Limb (tissue), 2 donors: ENCODE data around the gene TUBGCP5.

Experiments used
- DNase-seq, 2 donors: peaks; one replicate each; pipeline ENCODE4 v3.0.0-alpha.2; 2016; ENCODE audit errors: extremely low spot score in 2 of 2

The TUBGCP5 gene

DNA sequence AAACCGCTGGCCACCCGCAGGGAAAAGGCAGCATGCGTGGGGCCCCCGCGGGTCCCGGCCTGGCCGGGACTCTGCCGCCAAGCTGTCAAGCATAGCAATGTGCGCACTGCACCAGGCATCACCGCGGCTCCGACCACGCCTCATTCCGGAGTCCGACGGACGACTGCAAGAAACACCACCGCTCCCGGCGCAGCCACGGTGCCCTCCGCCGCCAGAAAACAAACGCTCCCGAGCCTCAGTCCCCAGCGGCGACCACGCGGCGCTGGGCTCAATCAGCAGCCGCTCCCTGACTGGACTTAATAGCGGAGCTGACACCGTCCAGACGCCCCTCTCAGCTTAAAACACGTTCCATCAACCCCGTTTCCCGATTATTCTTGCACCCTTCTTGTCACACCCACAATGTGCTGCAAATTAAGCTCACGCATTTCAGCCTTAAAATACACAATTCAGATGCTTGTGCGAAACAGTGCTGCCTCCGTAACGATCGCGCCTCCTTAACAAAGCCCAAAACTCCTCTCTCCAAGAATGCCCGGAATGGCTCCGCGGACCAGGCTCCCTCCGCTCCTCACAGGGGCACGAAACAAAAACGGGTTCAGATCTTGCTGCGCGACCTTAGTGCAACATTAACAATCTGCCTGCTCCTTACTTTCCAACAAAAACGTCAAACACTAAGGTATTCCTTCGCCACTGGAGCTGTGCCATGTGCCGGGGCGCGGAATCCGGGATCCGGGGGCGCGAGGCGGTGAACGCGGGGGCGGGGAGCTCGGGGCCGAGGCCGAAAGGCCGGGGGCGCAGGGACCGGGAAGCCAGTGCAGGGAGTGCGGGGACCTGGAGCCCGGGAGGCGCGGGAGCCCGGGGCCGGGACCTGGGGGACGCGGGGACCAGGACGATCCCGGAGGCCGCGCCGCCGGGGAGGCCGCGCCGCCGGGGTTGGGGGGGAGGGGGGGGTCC lies 59.9 kb downstream of the TUBGCP5 start:
- DNase-seq, result peak; percentile 6 to 71

GRCh38 chr15:22978691-22979237 lies 60.6 kb downstream of the TUBGCP5 start:
- no peak for DNase-seq

- DNase-seq, result no peak
These were observed 64.6 kb downstream of the TUBGCP5 start for GRCh38 chr15:22974745-22975144.

DNA sequence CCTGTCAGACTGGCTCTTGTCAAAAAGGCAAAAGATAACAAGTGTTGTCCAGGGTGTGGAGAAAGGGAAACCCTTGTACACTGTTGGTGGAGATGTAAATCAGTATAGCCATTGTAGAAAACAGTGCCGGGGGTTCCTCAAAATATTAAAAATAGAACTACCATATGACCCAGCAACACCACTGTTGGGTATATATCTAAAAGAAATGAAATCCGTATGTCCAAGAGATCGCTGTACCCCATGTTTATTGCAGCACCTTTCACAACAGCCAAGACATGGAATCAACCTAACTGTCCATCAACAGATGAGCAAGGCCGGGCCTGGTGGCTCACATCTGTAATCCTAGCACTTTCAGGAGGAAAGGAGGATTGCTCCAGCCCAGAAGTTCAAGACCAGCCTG lies 65.4 kb downstream of the TUBGCP5 start:
- DNase-seq, result no peak

DNA sequence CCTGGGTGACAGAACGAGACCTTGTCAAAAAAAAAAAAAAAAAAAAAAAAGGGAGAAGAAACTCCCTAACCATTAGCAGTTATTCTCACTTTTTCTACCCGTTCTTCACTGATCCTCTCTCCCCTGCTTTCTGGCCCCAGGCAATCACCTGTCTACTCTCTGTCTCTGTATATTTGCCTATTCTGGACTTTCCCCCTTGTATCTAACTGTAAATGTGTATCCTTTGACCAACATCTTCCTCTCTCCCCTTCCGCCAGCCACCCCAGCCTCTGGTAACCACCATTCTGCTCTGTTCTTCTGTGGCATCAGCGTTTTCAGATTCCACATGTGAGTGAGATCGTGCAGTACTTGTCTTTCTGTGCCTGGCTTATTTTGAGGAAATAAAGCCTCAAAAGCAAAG lies 66.1 kb downstream of the TUBGCP5 start:
- no peak for DNase-seq

DNA sequence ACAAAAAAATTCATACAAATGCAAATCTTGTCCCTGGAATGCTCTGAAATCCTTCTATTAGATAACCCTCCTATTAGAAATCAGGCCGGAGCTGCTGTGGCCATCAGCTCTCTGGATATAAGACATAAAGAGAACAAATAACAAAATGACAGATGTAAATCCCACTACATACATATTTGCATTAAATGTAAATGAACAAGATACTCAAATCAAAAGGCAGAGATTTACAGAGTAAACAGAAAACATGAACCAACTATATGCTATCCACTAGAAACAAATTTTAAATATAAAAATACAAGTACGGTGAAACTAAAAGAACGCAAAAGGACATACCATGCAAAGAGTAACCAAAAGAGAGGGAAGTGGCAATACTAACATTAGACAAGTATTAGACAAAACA lies 69.9 kb downstream of the TUBGCP5 start:
- no peak for DNase-seq

DNA sequence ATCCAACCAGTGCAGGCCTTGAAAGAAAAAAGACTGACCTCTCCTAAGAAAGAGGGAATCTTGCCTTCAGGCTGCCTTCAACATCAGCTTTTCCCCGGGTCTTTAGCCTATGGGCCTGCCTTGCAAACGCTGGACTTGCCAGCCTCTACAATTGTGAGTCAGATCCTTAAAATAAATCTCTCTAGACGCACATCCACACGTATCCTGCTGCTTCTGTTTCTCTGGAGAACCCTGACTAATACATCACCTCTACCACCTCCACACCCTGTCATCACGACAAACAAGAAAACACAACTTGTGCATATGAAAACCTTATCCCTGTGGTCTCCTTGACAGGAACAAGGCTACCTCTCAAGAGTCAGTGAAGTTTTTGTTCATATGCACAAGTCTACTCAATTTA lies 71.0 kb downstream of the TUBGCP5 start:
- DNase-seq, result no peak

DNA sequence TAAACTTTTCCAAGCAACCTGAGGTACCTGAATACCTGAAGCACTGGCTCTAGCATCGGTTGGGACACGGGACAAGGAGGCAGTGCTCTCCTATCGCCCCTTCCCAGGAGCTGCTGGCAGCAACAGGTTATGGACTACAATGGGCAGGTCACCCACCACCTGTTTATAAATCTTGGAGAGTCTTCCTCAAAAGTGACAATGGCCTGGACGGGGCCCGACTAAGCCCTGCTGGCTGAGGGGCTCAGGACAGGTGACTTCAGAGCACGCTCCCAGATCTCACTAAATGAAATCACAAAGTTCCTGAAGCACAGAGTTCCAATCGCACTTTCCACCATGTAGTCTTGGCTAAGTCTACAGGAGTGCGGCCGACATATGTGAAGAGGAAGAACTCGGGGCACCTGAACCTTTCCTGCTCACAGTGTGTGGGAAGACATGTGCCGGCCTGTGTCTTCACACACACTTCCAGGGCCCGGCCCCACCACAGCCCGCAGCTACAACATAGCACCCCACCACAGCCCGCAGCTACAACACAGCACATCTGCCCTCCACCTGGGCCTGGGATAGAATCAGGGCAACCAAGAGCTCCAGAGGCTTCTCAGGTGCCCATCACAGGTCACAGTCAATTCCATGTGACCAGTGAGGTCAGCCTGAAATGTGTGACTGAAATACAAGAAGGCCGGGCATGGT lies 72.1 kb downstream of the TUBGCP5 start:
- no peak for DNase-seq

DNA sequence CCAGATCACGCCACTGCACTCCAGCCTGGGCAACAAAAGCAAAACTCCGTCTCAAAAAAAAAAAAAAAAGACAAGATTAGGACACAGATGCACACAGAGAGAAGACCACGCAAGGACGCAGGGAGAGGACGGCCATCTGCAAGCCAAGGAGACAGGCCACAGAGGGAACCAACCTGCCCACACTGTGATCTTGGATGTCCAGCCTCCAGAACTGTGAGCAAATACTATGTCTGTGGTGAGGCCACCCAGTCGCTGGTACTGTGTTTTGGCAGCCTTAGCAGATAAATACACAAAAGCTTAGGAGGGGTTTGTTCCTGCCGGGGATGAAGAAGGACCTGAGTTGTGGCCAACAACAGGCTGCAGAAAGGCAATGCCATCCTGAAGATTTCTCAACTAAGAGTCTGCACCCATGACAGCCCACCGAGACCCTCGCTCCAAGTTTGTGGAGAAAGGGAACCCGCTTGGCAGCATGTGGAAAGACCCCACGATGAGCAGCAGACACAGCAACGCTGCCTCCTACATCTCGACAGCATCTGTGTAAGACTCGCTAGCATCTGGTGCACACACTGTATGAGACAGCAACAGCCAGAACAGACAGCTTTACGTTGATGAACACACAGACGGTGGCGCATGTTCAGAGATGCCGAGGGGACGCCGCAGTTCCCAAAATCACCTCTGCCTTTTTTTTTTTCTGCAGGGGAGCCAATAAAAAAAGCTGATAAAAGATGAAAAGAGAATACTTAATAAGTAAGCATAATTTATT lies 72.9 kb downstream of the TUBGCP5 start:
- DNase-seq, result no peak

GRCh38 chr15:22963641-22964040 lies 75.7 kb downstream of the TUBGCP5 start:
- no peak for DNase-seq

GRCh38 chr15:22962611-22963010 lies 76.8 kb downstream of the TUBGCP5 start:
- no peak for DNase-seq

DNA sequence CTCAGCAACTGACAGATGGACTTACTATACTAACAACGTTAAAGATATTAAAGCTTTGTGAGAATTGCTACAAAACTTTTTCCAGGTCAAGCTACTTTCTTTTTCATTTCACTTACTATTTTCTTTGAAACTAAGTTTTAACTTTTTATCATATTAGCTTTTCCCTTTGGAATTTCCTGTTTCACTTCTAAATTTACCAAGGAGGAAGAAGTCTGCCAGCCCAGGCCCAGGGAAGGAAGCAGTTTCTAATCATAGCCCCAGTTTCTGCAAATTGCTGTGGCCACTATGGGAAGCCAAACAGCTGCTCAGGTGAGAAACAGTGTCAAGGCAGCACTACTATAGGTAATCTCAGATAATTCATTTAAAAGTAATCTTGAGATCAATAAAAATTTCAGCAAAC lies 77.6 kb downstream of the TUBGCP5 start:
- no peak for DNase-seq

GRCh38 chr15:22960556-22960955 lies 78.8 kb downstream of the TUBGCP5 start:
- no peak for DNase-seq

DNA sequence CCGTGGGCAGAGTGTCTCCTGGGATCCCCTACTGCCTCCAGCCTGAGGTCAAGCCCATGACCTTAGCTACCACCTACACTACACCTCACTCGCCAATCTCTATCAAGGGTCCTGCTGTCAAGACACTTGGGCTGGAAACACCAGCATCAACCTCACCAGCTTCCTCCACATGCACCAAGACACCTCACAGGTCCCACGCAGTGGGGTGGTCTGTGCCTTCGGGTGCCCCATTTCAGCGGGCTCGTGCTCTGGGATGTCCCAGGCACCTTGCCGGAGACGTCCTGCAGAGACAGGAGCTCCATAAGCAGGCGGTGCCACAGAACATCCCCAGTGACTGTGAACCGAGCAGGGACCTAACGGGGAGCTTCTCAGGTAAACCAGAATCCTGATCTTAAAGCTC lies 79.2 kb downstream of the TUBGCP5 start:
- no peak for DNase-seq

GRCh38 chr15:22959321-22960101 lies 79.9 kb downstream of the TUBGCP5 start:
- no peak for DNase-seq

DNA sequence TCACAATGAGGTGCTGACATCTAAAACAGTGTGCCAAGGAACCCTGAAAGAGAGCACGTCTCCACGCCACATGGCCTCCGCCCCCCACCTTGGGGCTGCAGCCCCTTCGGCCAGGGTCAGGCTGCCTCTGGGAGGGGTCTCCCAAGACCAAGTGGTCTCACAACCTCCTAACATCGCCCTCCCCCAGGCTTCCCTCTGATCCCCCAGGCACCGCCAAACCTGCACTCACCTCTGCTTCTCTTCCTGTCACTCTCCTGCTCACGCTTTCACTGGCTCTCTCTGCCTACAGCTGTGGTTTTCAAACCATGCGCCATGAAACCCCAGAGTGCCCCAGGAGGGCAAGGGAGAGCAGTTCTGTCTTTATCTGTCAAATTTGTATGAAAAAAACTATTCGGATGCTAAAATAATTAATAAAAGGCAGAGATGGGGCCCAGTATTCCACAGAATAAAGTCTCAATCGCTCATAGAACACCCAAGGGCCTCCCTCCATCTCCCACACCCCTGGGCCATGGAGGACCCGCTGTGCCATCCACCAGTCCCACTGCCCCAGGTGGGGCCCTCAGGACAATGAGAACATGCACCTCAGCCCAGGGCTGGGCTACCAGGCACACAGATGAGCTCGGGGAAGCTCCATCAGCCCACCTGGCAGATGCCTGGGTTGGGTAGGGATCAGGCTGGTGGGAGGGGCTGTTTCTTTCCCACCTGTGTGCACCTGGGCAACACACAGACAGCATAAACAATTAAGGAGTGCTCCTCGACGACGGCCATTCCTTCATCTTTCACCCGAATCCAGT lies 80.7 kb downstream of the TUBGCP5 start:
- no peak for DNase-seq

GRCh38 chr15:22956978-22957260 lies 82.5 kb downstream of the TUBGCP5 start:
- no peak for DNase-seq

GRCh38 chr15:22956257-22956977 lies 83.0 kb downstream of the TUBGCP5 start:
- DNase-seq, result peak in 1 of 2 donors; percentile 18

DNA sequence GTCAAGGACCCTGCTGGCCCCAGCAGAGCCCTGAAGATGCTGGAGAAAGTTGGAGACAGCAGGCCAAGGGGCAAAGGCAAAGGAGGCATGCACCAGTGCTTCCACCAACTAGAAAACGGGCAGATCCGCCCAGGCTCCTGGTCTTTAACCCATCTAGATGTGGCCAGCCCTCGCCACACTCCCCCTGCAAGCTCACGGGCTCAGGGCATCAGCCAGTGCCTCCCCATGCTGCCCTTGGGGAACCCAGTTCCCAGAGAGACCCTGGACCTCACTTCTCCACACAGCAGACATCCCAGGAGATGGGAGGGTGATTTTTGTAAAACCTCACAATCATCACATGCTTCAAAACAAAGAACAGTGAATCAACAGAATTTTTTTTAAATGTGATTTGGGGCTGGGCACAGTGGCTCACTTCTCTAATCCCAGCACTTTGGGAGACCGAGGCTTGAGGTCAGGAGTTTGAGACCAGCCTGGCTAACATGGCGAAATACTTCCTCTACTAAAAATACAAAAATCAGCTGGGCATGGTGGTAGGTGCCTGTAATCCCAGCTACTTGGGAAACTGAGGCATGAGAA lies 83.7 kb downstream of the TUBGCP5 start:
- no peak for DNase-seq
